HG03558 (cell line): ENCODE data around the gene CCSER1.
"Not testable (repeated sequence)": the region's sequence is repeated elsewhere in the genome, so short reads cannot be mapped to it uniquely, and the experiment has no call there.

ENCODE experiments used
- ATAC-seq: cut with Tn5 transposase; IDR thresholded peaks from one replicate; pipeline ENCODE4 v1.9.1; 2021; ENCODE audit warnings: moderate number of reproducible peaks; ENCODE audit not compliant: unreplicated experiment; ENCODE audit errors: extremely low read depth

CCSER1 gene

GRCh38 chr4:91085961-91086360, 958.8 kb downstream of the CCSER1 start:
- ATAC-seq, result no peak

- ATAC-seq, result no peak
Measured at GRCh38 chr4:91087743-91088142, 960.5 kb downstream of the CCSER1 start.

GRCh38 chr4:91089178-91089577, 962.0 kb downstream of the CCSER1 start:
- ATAC-seq, result no peak

- no peak for ATAC-seq
Measured at GRCh38 chr4:91092398-91092980, 965.3 kb downstream of the CCSER1 start.

GRCh38 chr4:91094220-91094619, 967.0 kb downstream of the CCSER1 start:
- ATAC-seq, result not testable (repeated sequence)

GRCh38 chr4:91099666-91100065, 972.5 kb downstream of the CCSER1 start:
- no peak for ATAC-seq

GRCh38 chr4:91108751-91109150, 981.6 kb downstream of the CCSER1 start:
- ATAC-seq, result no peak

GRCh38 chr4:91111556-91111955, 984.4 kb downstream of the CCSER1 start:
- ATAC-seq, result no peak

GRCh38 chr4:91113130-91113706, 986.0 kb downstream of the CCSER1 start:
- ATAC-seq, result no peak

GRCh38 chr4:91114386-91114785, 987.2 kb downstream of the CCSER1 start:
- no peak for ATAC-seq

GRCh38 chr4:91116861-91117260, 989.7 kb downstream of the CCSER1 start:
- ATAC-seq, result no peak

- peak; percentile 41 for ATAC-seq
Measured at GRCh38 chr4:91118597-91118996, 991.4 kb downstream of the CCSER1 start.

- no peak for ATAC-seq
Measured at GRCh38 chr4:91123742-91124141, 996.5 kb downstream of the CCSER1 start.

GRCh38 chr4:91127192-91127591, 1000.0 kb downstream of the CCSER1 start:
- no peak for ATAC-seq

- ATAC-seq, result no peak
Measured at GRCh38 chr4:91127831-91128230, 1000.6 kb downstream of the CCSER1 start.

GRCh38 chr4:91128519-91128918, 1001.3 kb downstream of the CCSER1 start:
- ATAC-seq, result no peak

- ATAC-seq, result no peak
Measured at GRCh38 chr4:91147067-91147466, 1019.9 kb downstream of the CCSER1 start.

- ATAC-seq, result not testable (repeated sequence)
Measured at GRCh38 chr4:91154041-91154440, 1026.8 kb downstream of the CCSER1 start.

- ATAC-seq, result not testable (repeated sequence)
Measured at GRCh38 chr4:91167864-91168653, 1040.9 kb downstream of the CCSER1 start.

GRCh38 chr4:91170768-91171167, 1043.6 kb downstream of the CCSER1 start:
- no peak for ATAC-seq

GRCh38 chr4:91171217-91171616, 1044.0 kb downstream of the CCSER1 start:
- no peak for ATAC-seq
